ENCODE results near the gene HCFC2. TPM values are rescaled to one million over a fixed set of nuclear protein-coding genes. Genes with fewer than 3 reads are reported as not detected.
A peak's percentile ranks its signal among the peaks of the same experiment; 100 is the strongest.

The HCFC2 gene
- total RNA-seq, 2 donors from 2014 or later = 7.6 to 11.1 TPM

GRCh38 chr12:104059963-104060362 is 4.4 kb upstream of the HCFC2 start:
- DNase-seq = no peak
- intact Hi-C loops (cut with DNase I) = loop anchor here (5.0 kb wide), 1 partner anchor 47 kb away; no protein-coding TSS in a partner anchor
- Histone ChIP-seq H3K36me3 (no peaks in the 10 kb centered on the region), H3K9me3 (no peaks in the 10 kb centered on the region), H3K27ac (no peak overlapping the region), H3K9ac (ENCODE audit: low read depth in 2 of 2, low read length in 2 of 2) (no peak overlapping the region), H3K4me1 (peaks cover 3% of the 10 kb centered on the region), H3K27me3 (no peaks in the 10 kb centered on the region), H3K4me3 (no peak overlapping the region)
- no peak for TF ChIP-seq CTCF (IDR thresholded peaks at IDR 0.05)

- Histone ChIP-seq H3K36me3 (no peaks in the 10 kb centered on the region), H3K27me3 (no peaks in the 10 kb centered on the region), H3K4me1 (peaks cover 3% of the 10 kb centered on the region), H3K4me3 (no peak overlapping the region), H3K9me3 (no peaks in the 10 kb centered on the region), H3K9ac (ENCODE audit: low read depth in 2 of 2, low read length in 2 of 2) (no peak overlapping the region), H3K27ac (no peak overlapping the region)
- TF ChIP-seq CTCF (IDR thresholded peaks at IDR 0.05) = no peak
- intact Hi-C loops (cut with DNase I) = no loop called here
- DNase-seq = no peak
Observed at GRCh38 chr12:104060791-104061190, 3.5 kb upstream of the HCFC2 start.

GRCh38 chr12:104063712-104064030 is 660 bp upstream of the HCFC2 start:
- DNase-seq = peak; percentile 19
- H3K4me3 ChIP-seq = peak overlapping the region; percentile 81
- TF ChIP-seq CTCF (IDR thresholded peaks at IDR 0.05) = no peak
- H3K9ac ChIP-seq (ENCODE audit: low read depth in 2 of 2, low read length in 2 of 2) = peak overlapping the region; percentile 84 to 92
- no peaks in the 10 kb centered on the region for H3K36me3 ChIP-seq
- H3K4me1 ChIP-seq = peaks cover 3% of the 10 kb centered on the region
- intact Hi-C loops (cut with DNase I) = no loop called here
- no peaks in the 10 kb centered on the region for H3K9me3 ChIP-seq
- peak overlapping the region; percentile 86 for H3K27ac ChIP-seq
- no peaks in the 10 kb centered on the region for H3K27me3 ChIP-seq

- Histone ChIP-seq H3K27me3 (no peaks in the 10 kb centered on the region), H3K36me3 (no peaks in the 10 kb centered on the region), H3K9ac (ENCODE audit: low read depth in 2 of 2, low read length in 2 of 2) (peak overlapping the region; percentile 84 to 92), H3K4me1 (peaks cover 3% of the 10 kb centered on the region), H3K4me3 (peak overlapping the region; percentile 81), H3K27ac (peak overlapping the region; percentile 86), H3K9me3 (no peaks in the 10 kb centered on the region)
- DNase-seq = peak; percentile 31
- no peak for TF ChIP-seq CTCF (IDR thresholded peaks at IDR 0.05)
- intact Hi-C loops (cut with DNase I) = no loop called here
Observed at GRCh38 chr12:104064842-104065427, 604 bp downstream of the HCFC2 start.

- Histone ChIP-seq H3K27ac (no peak overlapping the region), H3K9ac (ENCODE audit: low read depth in 2 of 2, low read length in 2 of 2) (no peak overlapping the region), H3K4me1 (no peaks in the 10 kb centered on the region), H3K4me3 (no peak overlapping the region), H3K27me3 (no peaks in the 10 kb centered on the region), H3K36me3 (no peaks in the 10 kb centered on the region), H3K9me3 (no peaks in the 10 kb centered on the region)
- intact Hi-C loops (cut with DNase I) = no loop called here
- no peak for TF ChIP-seq CTCF (IDR thresholded peaks at IDR 0.05)
- no peak for DNase-seq
Observed at GRCh38 chr12:104072099-104072498, 7.8 kb downstream of the HCFC2 start.

All from colonic mucosa (tissue), 4 donors.